Naive B cell (primary cell): ENCODE data around the gene TTR. TPM values are rescaled to one million over a fixed set of nuclear protein-coding genes. Genes with fewer than 3 reads are reported as not detected.

Source experiments
- ATAC-seq, 2 donors: fragments of 150-1000 bp; cut with Tn5 transposase; 2 replicates each; pipeline ENCODE4 v1.10.0; 2021; ENCODE audit warnings: low read depth in 2 of 2, mild to moderate bottlenecking in 2 of 2, moderate library complexity in 2 of 2
- DNase-seq: peaks from one replicate; pipeline ENCODE4 v3.0.0; 2022
- H3K27ac Mint-ChIP-seq, 6 donors: one replicate each; pipeline ENCODE4 v1.8.0; 2020 to 2022; ENCODE audit warnings: mild to moderate bottlenecking in 6 of 6, mixed read lengths in 6 of 6, moderate library complexity in 5 of 6, inconsistent platforms in 2 of 6
- H3K27me3 Mint-ChIP-seq, 3 donors: one replicate each; pipeline ENCODE4 v1.8.0; 2021 to 2022; ENCODE audit warnings: mixed read lengths in 3 of 3, mild to moderate bottlenecking in 1 of 3
- H3K36me3 Mint-ChIP-seq, 2 donors: one replicate each; pipeline ENCODE4 v1.8.0; 2020 to 2022; ENCODE audit warnings: mixed read lengths in 2 of 2, inconsistent platforms in 1 of 2, mild to moderate bottlenecking in 1 of 2
- H3K4me1 Mint-ChIP-seq, 3 donors: one replicate each; pipeline ENCODE4 v1.8.0; 2020 to 2022; ENCODE audit warnings: mixed read lengths in 3 of 3, inconsistent platforms in 1 of 3, mild to moderate bottlenecking in 1 of 3, moderate library complexity in 1 of 3
- H3K4me3 Mint-ChIP-seq, 8 donors: one replicate each; pipeline ENCODE4 v1.8.0; 2020 to 2022; ENCODE audit warnings: mild to moderate bottlenecking in 8 of 8, mixed read lengths in 8 of 8, moderate library complexity in 8 of 8, inconsistent platforms in 2 of 8
- H3K9me3 Mint-ChIP-seq, 7 donors: one replicate each; pipeline ENCODE4 v1.8.0; 2020 to 2022; ENCODE audit warnings: mixed read lengths in 7 of 7, mild to moderate bottlenecking in 5 of 7, inconsistent platforms in 2 of 7, moderate library complexity in 1 of 7
- polyA plus RNA-seq, 6 donors: library from polyadenylated mRNA; unstranded; fragments of 300-500 nt; fragmentation: Illumina TruSeq; gene quantifications; one replicate each; pipeline ENCODE4 v1.2.3, GENCODE V29; 2021; ENCODE audit warnings: low read depth in 6 of 6

Gene TTR
- polyA plus RNA-seq: not detected

- no peak for DNase-seq
- H3K4me3 Mint-ChIP-seq: no peak within 1 kb of the TSS
- peak within 1 kb of the TSS in 1 of 6 donors; percentile 8 for H3K27ac Mint-ChIP-seq
Measured at GRCh38 chr18:31591628-31592027, at the start of gene TTR. Gene TTR (plus strand): TSS chr18:31591877. CDS start chr18:31591903, 26 bp downstream.

GRCh38 chr18:31546476-31546875 is 45.2 kb upstream of the TTR start:
- H3K27me3 Mint-ChIP-seq: no peaks in the 10 kb centered on the region
- H3K27ac Mint-ChIP-seq: peak overlapping the region in 1 of 6 donors; percentile 17
- H3K36me3 Mint-ChIP-seq: no peaks in the 10 kb centered on the region
- no peak for DNase-seq
- H3K4me3 Mint-ChIP-seq: no peak overlapping the region
- H3K4me1 Mint-ChIP-seq: peaks cover 0 to 4% (median 0%) of the 10 kb centered on the region in 3 donors
- no peaks in the 10 kb centered on the region for H3K9me3 Mint-ChIP-seq
- no peak for ATAC-seq

More at GRCh38 chr18:31591628-31592027, at the start of gene TTR:
- Mint-ChIP-seq H3K27me3 (no peaks in the 10 kb centered on the region), H3K4me1 (no peaks in the 10 kb centered on the region), H3K36me3 (no peaks in the 10 kb centered on the region), H3K9me3 (peaks cover 0 to 2% (median 0%) of the 10 kb centered on the region in 7 donors)
- ATAC-seq: no peak

DNA sequence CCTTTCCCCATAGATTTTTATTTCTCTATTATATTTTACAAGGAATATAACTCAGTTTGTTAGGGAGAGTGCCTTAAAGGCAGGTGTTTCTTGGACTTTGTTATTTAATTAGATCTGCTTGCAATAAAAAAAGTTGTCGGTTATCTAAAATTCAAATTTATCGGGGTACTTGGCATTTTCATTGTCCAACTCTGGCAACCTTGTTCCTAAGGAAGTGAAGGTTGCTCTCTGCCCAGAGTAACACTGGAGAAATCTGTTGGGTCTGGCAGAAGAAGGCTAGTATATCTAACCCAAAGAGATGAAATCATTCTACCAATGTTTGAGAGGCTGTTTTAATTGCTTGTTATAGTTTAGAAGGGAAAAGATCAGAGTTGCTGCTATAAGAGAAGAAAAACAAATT is 42.8 kb upstream of the TTR start:
- Mint-ChIP-seq H3K4me3 (no peak overlapping the region), H3K9me3 (no peaks in the 10 kb centered on the region), H3K36me3 (no peaks in the 10 kb centered on the region), H3K4me1 (no peaks in the 10 kb centered on the region), H3K27ac (no peak overlapping the region), H3K27me3 (peaks cover 0 to 4% (median 0%) of the 10 kb centered on the region in 3 donors)
- no peak for DNase-seq
- no peak for ATAC-seq

DNA sequence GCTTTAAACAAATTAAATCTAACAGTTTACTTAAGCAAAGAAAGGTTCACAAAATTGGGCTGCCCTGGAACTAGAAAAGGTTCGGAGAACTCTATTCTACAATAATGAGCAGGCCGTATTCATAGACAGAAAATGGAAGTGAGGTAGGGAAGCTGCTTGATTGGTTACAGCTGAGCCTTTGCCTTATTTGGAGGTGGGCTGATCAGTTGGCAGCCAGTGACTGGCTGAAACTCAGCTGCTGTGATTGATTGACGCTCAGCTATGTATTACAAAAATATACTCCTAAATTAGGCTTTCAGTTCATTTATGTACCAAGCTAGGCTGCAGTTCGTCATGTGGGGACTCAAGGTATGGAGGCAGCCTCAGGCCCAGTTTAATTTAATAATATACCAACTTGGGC is 42.3 kb upstream of the TTR start:
- peaks cover 0 to 4% (median 3%) of the 10 kb centered on the region in 3 donors for H3K27me3 Mint-ChIP-seq

GRCh38 chr18:31551883-31552282 is 39.8 kb upstream of the TTR start:
- H3K27me3 Mint-ChIP-seq: peaks cover 7 to 16% (median 10%) of the 10 kb centered on the region in 3 donors
- ATAC-seq (no peak), DNase-seq (no peak)
- H3K36me3 Mint-ChIP-seq: no peaks in the 10 kb centered on the region
- no peaks in the 10 kb centered on the region for H3K9me3 Mint-ChIP-seq
- peak overlapping the region in 3 of 6 donors; percentile 21 to 58 (median 50) for H3K27ac Mint-ChIP-seq
- H3K4me3 Mint-ChIP-seq: no peak overlapping the region
- H3K4me1 Mint-ChIP-seq: peaks cover 0 to 6% (median 0%) of the 10 kb centered on the region in 3 donors

More for the DNA sequence above, 42.3 kb upstream of the TTR start:
- Mint-ChIP-seq H3K36me3 (no peaks in the 10 kb centered on the region), H3K9me3 (no peaks in the 10 kb centered on the region), H3K4me1 (no peaks in the 10 kb centered on the region), H3K4me3 (no peak overlapping the region), H3K27ac (no peak overlapping the region)
- DNase-seq: no peak
- ATAC-seq: no peak

GRCh38 chr18:31553800-31554199 is 37.9 kb upstream of the TTR start:
- no peak overlapping the region for H3K4me3 Mint-ChIP-seq
- H3K4me1 Mint-ChIP-seq: peaks cover 0 to 6% (median 0%) of the 10 kb centered on the region in 3 donors
- DNase-seq (no peak), ATAC-seq (no peak)
- H3K36me3 Mint-ChIP-seq: no peaks in the 10 kb centered on the region
- no peaks in the 10 kb centered on the region for H3K9me3 Mint-ChIP-seq
- H3K27ac Mint-ChIP-seq: no peak overlapping the region
- peaks cover 7 to 16% (median 10%) of the 10 kb centered on the region in 3 donors for H3K27me3 Mint-ChIP-seq

- Mint-ChIP-seq H3K27me3 (peaks cover 7 to 16% (median 10%) of the 10 kb centered on the region in 3 donors), H3K9me3 (no peaks in the 10 kb centered on the region), H3K27ac (peak overlapping the region in 1 of 6 donors; percentile 24), H3K4me1 (peaks cover 0 to 6% (median 0%) of the 10 kb centered on the region in 3 donors), H3K36me3 (no peaks in the 10 kb centered on the region), H3K4me3 (no peak overlapping the region)
- ATAC-seq (no peak), DNase-seq (no peak)
Measured at GRCh38 chr18:31554776-31555175, 36.9 kb upstream of the TTR start.

- Mint-ChIP-seq H3K27ac (no peak overlapping the region), H3K36me3 (no peaks in the 10 kb centered on the region), H3K27me3 (peaks cover 7 to 16% (median 10%) of the 10 kb centered on the region in 3 donors), H3K4me3 (no peak overlapping the region), H3K9me3 (no peaks in the 10 kb centered on the region), H3K4me1 (peaks cover 0 to 6% (median 0%) of the 10 kb centered on the region in 3 donors)
- ATAC-seq (peak in 1 of 2 donors; percentile 25), DNase-seq (peak; percentile 34)
Measured at GRCh38 chr18:31555971-31556747, 35.5 kb upstream of the TTR start.

GRCh38 chr18:31557446-31557845 is 34.2 kb upstream of the TTR start:
- H3K27ac Mint-ChIP-seq: no peak overlapping the region
- H3K4me3 Mint-ChIP-seq: no peak overlapping the region
- DNase-seq (no peak), ATAC-seq (no peak)
- H3K9me3 Mint-ChIP-seq: no peaks in the 10 kb centered on the region
- no peaks in the 10 kb centered on the region for H3K36me3 Mint-ChIP-seq
- peaks cover 7 to 16% (median 10%) of the 10 kb centered on the region in 3 donors for H3K27me3 Mint-ChIP-seq
- peaks cover 0 to 6% (median 0%) of the 10 kb centered on the region in 3 donors for H3K4me1 Mint-ChIP-seq

DNA sequence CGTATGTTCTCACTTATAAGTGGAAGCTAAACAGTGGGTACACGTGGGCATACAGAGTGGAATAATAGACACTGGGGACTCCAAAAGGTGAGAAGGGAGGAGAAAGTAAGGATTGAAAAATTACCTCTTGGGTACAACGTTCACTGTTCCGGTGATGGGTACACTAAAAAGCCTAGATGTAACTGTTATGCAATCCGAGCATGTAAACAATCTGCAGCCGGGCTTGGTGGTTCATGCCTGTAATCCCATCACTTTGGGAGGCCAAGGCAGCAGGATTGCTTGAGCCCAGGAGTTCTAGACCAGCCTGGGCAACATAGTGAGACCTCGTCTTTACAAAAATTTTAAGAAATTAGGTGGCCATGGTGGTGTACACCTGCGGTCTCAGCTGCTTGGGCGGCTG is 33.1 kb upstream of the TTR start:
- DNase-seq (no peak), ATAC-seq (no peak)
- Mint-ChIP-seq H3K36me3 (no peaks in the 10 kb centered on the region), H3K4me3 (no peak overlapping the region), H3K27ac (no peak overlapping the region), H3K27me3 (peaks cover 7 to 11% (median 10%) of the 10 kb centered on the region in 3 donors), H3K9me3 (no peaks in the 10 kb centered on the region), H3K4me1 (peaks cover 0 to 6% (median 0%) of the 10 kb centered on the region in 3 donors)

GRCh38 chr18:31562726-31563125 is 29.0 kb upstream of the TTR start:
- no peak for DNase-seq
- Mint-ChIP-seq H3K27ac (no peak overlapping the region), H3K36me3 (no peaks in the 10 kb centered on the region), H3K4me1 (no peaks in the 10 kb centered on the region), H3K27me3 (peaks cover 0 to 8% (median 0%) of the 10 kb centered on the region in 3 donors), H3K9me3 (no peaks in the 10 kb centered on the region), H3K4me3 (no peak overlapping the region)
- no peak for ATAC-seq

DNA sequence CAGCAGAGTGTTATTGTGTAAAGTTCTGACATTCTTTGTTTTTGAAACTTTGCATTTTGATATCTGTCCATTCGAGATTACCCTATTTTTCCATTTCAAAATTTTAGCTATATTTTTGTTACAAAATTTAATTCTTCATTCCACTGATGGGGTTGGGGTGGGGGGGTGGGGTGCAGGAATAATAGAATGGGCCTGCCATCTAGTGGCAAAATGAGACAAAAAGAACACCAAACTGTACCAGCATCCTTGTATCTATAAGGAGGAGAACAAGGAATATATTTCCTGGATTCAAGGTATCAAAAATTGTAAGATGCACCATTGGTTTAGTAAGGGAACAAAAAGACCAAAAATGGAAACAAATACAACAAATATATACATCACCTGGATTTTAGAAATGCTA is 27.9 kb upstream of the TTR start:
- Mint-ChIP-seq H3K4me3 (no peak overlapping the region), H3K36me3 (no peaks in the 10 kb centered on the region), H3K9me3 (no peaks in the 10 kb centered on the region), H3K27ac (no peak overlapping the region), H3K27me3 (peaks cover 0 to 8% (median 0%) of the 10 kb centered on the region in 3 donors), H3K4me1 (no peaks in the 10 kb centered on the region)
- DNase-seq (no peak), ATAC-seq (no peak)

- Mint-ChIP-seq H3K36me3 (no peaks in the 10 kb centered on the region), H3K27me3 (peaks cover 0 to 8% (median 0%) of the 10 kb centered on the region in 3 donors), H3K4me1 (no peaks in the 10 kb centered on the region), H3K9me3 (no peaks in the 10 kb centered on the region), H3K27ac (peak overlapping the region in 1 of 6 donors; percentile 25), H3K4me3 (peak overlapping the region in 1 of 8 donors; percentile 12)
- DNase-seq (no peak), ATAC-seq (no peak)
Measured at GRCh38 chr18:31565345-31565744, 26.3 kb upstream of the TTR start.
